HG02610 (cell line): Measurements from ENCODE around the gene HSBP1L1.

Experiments used
- ATAC-seq: cut with Tn5 transposase; IDR thresholded peaks from one replicate; pipeline ENCODE4 v1.9.1; 2021; ENCODE audit warnings: mild to moderate bottlenecking, moderate library complexity; ENCODE audit not compliant: unreplicated experiment

HSBP1L1 gene

GRCh38 chr18:79928563-79928960 is 35.9 kb upstream of the HSBP1L1 start:
- ATAC-seq: no peak

GRCh38 chr18:79930020-79930642 is 34.3 kb upstream of the HSBP1L1 start:
- ATAC-seq: no peak

GRCh38 chr18:79931475-79931874 is 33.0 kb upstream of the HSBP1L1 start:
- no peak for ATAC-seq

GRCh38 chr18:79932907-79933306 is 31.5 kb upstream of the HSBP1L1 start:
- ATAC-seq: no peak

- ATAC-seq: no peak
Observed at GRCh38 chr18:79933765-79934164, 30.7 kb upstream of the HSBP1L1 start.

- no peak for ATAC-seq
Observed at GRCh38 chr18:79934311-79935097, 29.9 kb upstream of the HSBP1L1 start.

GRCh38 chr18:79935098-79935480 is 29.4 kb upstream of the HSBP1L1 start:
- no peak for ATAC-seq

GRCh38 chr18:79935499-79935898 is 28.9 kb upstream of the HSBP1L1 start:
- ATAC-seq: no peak

- ATAC-seq: no peak
Observed at GRCh38 chr18:79935925-79936324, 28.5 kb upstream of the HSBP1L1 start.

- ATAC-seq: no peak
Observed at GRCh38 chr18:79936641-79937040, 27.8 kb upstream of the HSBP1L1 start.

- ATAC-seq: no peak
Observed at GRCh38 chr18:79937103-79937860, 27.2 kb upstream of the HSBP1L1 start.

- ATAC-seq: no peak
Observed at GRCh38 chr18:79938196-79938595, 26.2 kb upstream of the HSBP1L1 start.

GRCh38 chr18:79939096-79939495 is 25.3 kb upstream of the HSBP1L1 start:
- no peak for ATAC-seq

- no peak for ATAC-seq
Observed at GRCh38 chr18:79940126-79940813, 24.2 kb upstream of the HSBP1L1 start.

- ATAC-seq: no peak
Observed at GRCh38 chr18:79940814-79941472, 23.5 kb upstream of the HSBP1L1 start.

GRCh38 chr18:79941473-79942119 is 22.8 kb upstream of the HSBP1L1 start:
- no peak for ATAC-seq

- no peak for ATAC-seq
Observed at GRCh38 chr18:79942211-79942610, 22.2 kb upstream of the HSBP1L1 start.

GRCh38 chr18:79942786-79943607 is 21.4 kb upstream of the HSBP1L1 start:
- ATAC-seq: no peak

- no peak for ATAC-seq
Observed at GRCh38 chr18:79943608-79944125, 20.8 kb upstream of the HSBP1L1 start.
